Thyroid gland (tissue), 4 donors: Measurements from ENCODE around the gene RARA. TPM values are rescaled to one million over a fixed set of nuclear protein-coding genes. Genes with fewer than 3 reads are reported as not detected.
A peak's percentile ranks its signal among the peaks of the same experiment; 100 is the strongest.

ENCODE experiments used
- DNase-seq, 2 donors: peaks; one replicate each; pipeline ENCODE4 v3.0.0-alpha.2; 2019
- H3K27ac ChIP-seq, 3 donors: fragments of 200-600 bp; sonication (generic); 1 replicate in 2 of 3; 2 replicates in 1 of 3; pipeline ENCODE4 v1.5.1; 2016 to 2019; ENCODE audit warnings: mild to moderate bottlenecking in 1 of 3, moderate library complexity in 1 of 3
- H3K27me3 ChIP-seq: fragments of 200-600 bp; sonication (generic); one replicate; pipeline ENCODE4 v1.5.1; 2019
- H3K36me3 ChIP-seq, 2 donors: fragments of 200-600 bp; sonication (generic); one replicate each; pipeline ENCODE4 v1.5.1; 2016 to 2019
- H3K4me1 ChIP-seq, 2 donors: fragments of 200-600 bp; sonication (generic); one replicate each; pipeline ENCODE4 v1.5.1; 2017 to 2019
- H3K4me3 ChIP-seq, 3 donors: fragments of 200-600 bp; sonication (generic); replicated peaks in 1 of 3; 1 replicate in 2 of 3; 2 replicates in 1 of 3; pipeline ENCODE4 v1.5.1; 2016; ENCODE audit warnings: mild to moderate bottlenecking in 1 of 3
- H3K9me3 ChIP-seq: fragments of 200-600 bp; sonication (generic); one replicate; pipeline ENCODE4 v1.5.1; 2017
- CTCF ChIP-seq, 6 experiments: fragments of 200-600 bp in 3 of 6; fragments of 450-650 bp in 3 of 6; sonication (generic) in 3 of 6; IDR thresholded peaks; one replicate each; pipeline ENCODE4 v1.5.1; 2016 to 2019; ENCODE audit warnings: antibody characterized with exemption in 6 of 6, mild to moderate bottlenecking in 2 of 6, inconsistent platforms in 1 of 6, moderate library complexity in 1 of 6
- POLR2A ChIP-seq, 2 donors: fragments of 450-650 bp; IDR thresholded peaks; one replicate each; pipeline ENCODE4 v1.6.1; 2017; ENCODE audit warnings: antibody characterized with exemption in 2 of 2, mild to moderate bottlenecking in 2 of 2, moderate library complexity in 1 of 2
- WGBS, 2 donors: methylation state at CpG; one replicate each; pipeline ENCODE4 v1.1.5; 2017; 5-methylcytosine and 5-hydroxymethylcytosine counted together
- intact Hi-C: fragments of 100-400 bp; cut with DNase I; formaldehyde crosslinking; loops from one replicate; pipeline ENCODE4 v1.15.1; 2023
- total RNA-seq, 4 donors: library from RNA; depleted of rRNA; stranded (reverse); fragments of >200 nt; gene quantifications; one replicate each; pipeline ENCODE4 v1.2.3, GENCODE V29; 2016

Gene RARA
- total RNA-seq, 4 donors from 2014 or later, result 20.0 to 60.9 (median 35.2) TPM

GRCh38 chr17:40323391-40324381, 14.7 kb downstream of the RARA start:
- Histone ChIP-seq H3K4me3 (no peak overlapping the region), H3K27ac (peak overlapping the region; percentile 59 to 96 (median 93)), H3K4me1 (peaks cover 90 to 94% of the 10 kb centered on the region in 2 donors), H3K36me3 (no peaks in the 10 kb centered on the region), H3K27me3 (no peaks in the 10 kb centered on the region), H3K9me3 (no peaks in the 10 kb centered on the region)
- TF ChIP-seq POLR2A (IDR thresholded peaks at IDR 0.05) (no peak), CTCF (IDR thresholded peaks at IDR 0.05) (no peak)
- WGBS, 2 donors, result 43 to 45% methylated on average over 8 of the region's 10 CpGs
- no peak for DNase-seq
- intact Hi-C loops, result no loop called here

- H3K9me3 ChIP-seq, result no peaks in the 10 kb centered on the region
- no peak for TF ChIP-seq CTCF (IDR thresholded peaks at IDR 0.05)
- no peak for TF ChIP-seq POLR2A (IDR thresholded peaks at IDR 0.05)
- H3K4me3 ChIP-seq, result no peak overlapping the region
- H3K4me1 ChIP-seq, result peaks cover 87 to 100% of the 10 kb centered on the region in 2 donors
- DNase-seq, result no peak
- 83 to 87% methylated on average over 13 of the region's 13 CpGs for whole genome bisulfite sequencing, 2 donors
- peak overlapping the region; percentile 47 to 96 (median 93) for H3K27ac ChIP-seq
- H3K27me3 ChIP-seq, result no peaks in the 10 kb centered on the region
- H3K36me3 ChIP-seq, result no peaks in the 10 kb centered on the region
- intact Hi-C loops, result no loop called here
Measured at GRCh38 chr17:40325156-40326013, 16.4 kb downstream of the RARA start.

GRCh38 chr17:40326014-40326831, 17.2 kb downstream of the RARA start:
- H3K4me3 ChIP-seq, result no peak overlapping the region
- 55 to 63% methylated on average over 17 of the region's 17 CpGs for WGBS, 2 donors
- intact Hi-C loops, result no loop called here

GRCh38 chr17:40326832-40327199, 17.8 kb downstream of the RARA start:
- no peak for DNase-seq
- Histone ChIP-seq H3K9me3 (no peaks in the 10 kb centered on the region), H3K27me3 (no peaks in the 10 kb centered on the region), H3K4me1 (peaks cover 87 to 100% of the 10 kb centered on the region in 2 donors), H3K4me3 (no peak overlapping the region), H3K36me3 (no peaks in the 10 kb centered on the region), H3K27ac (peak overlapping the region in 2 of 3 donors; percentile 93 to 96)
- intact Hi-C loops, result no loop called here
- no peak for TF ChIP-seq POLR2A (IDR thresholded peaks at IDR 0.05)
- TF ChIP-seq CTCF (IDR thresholded peaks at IDR 0.05), result no peak
- WGBS, 2 donors, result 38 to 67% methylated on average over 1 of the region's 1 CpG

More at GRCh38 chr17:40326014-40326831, 17.2 kb downstream of the RARA start:
- DNase-seq, result no peak
- Histone ChIP-seq H3K4me1 (peaks cover 87 to 100% of the 10 kb centered on the region in 2 donors), H3K36me3 (no peaks in the 10 kb centered on the region), H3K9me3 (no peaks in the 10 kb centered on the region), H3K27me3 (no peaks in the 10 kb centered on the region), H3K27ac (peak overlapping the region; percentile 47 to 96 (median 93))
- TF ChIP-seq POLR2A (IDR thresholded peaks at IDR 0.05) (no peak), CTCF (IDR thresholded peaks at IDR 0.05) (no peak)
